HepG2 (cell line): Measurements from ENCODE around the gene GPN2.

ENCODE experiments used
- BCL3 ChIP-seq: sonication (generic); formaldehyde crosslinking; IDR thresholded peaks from 2 replicates; pipeline ENCODE4 v1.5.1; 2020; ENCODE audit warnings: mild to moderate bottlenecking, missing genetic modification reagents, moderate library complexity
- CAMTA2 ChIP-seq: sonication (generic); formaldehyde crosslinking; IDR thresholded peaks from 2 replicates; pipeline ENCODE4 v1.4.0; 2020; ENCODE audit warnings: mild to moderate bottlenecking, missing genetic modification reagents, borderline replicate concordance
- CHD4 ChIP-seq: fragments of 200-600 bp; sonication (generic); IDR thresholded peaks from 2 replicates; pipeline ENCODE4 v1.7.0; 2017; ENCODE audit warnings: mild to moderate bottlenecking, low read length, borderline replicate concordance
- FOXP1 ChIP-seq, 2 experiments: fragments of 450-650 bp in 1 of 2; IDR thresholded peaks; 2 replicates each; pipeline ENCODE4 v1.6.1; 2017 to 2018; ENCODE audit warnings: antibody characterized with exemption in 1 of 2
- MAX ChIP-seq: IDR thresholded peaks from 2 replicates; pipeline ENCODE4 v1.6.1; 2012; ENCODE audit warnings: inconsistent platforms
- TCF7L2 ChIP-seq: IDR thresholded peaks from 2 replicates; pipeline ENCODE4 v1.6.1; 2011; ENCODE audit warnings: mild to moderate bottlenecking, low read depth, low read length, moderate library complexity
- ZNF10 ChIP-seq: sonication (generic); formaldehyde crosslinking; IDR thresholded peaks from 2 replicates; pipeline ENCODE4 v1.4.0; 2020; ENCODE audit warnings: mild to moderate bottlenecking, low read depth, missing genetic modification reagents, borderline replicate concordance
- ZSCAN30 ChIP-seq: sonication (generic); formaldehyde crosslinking; IDR thresholded peaks from 2 replicates; pipeline ENCODE4 v1.5.0; 2020; ENCODE audit warnings: mild to moderate bottlenecking, missing genetic modification reagents

- TF ChIP-seq FOXP1 (IDR thresholded peaks at IDR 0.05) (no peak), FOXP1 (CRISPR knock-in tag; IDR thresholded peaks at IDR 0.05) (no peak), BCL3 (no peak), ZNF10 (CRISPR knock-in tag) (no peak), CAMTA2 (CRISPR knock-in tag) (no peak), TCF7L2 (no peak), MAX (no peak), ZSCAN30 (no peak), CHD4 (no peak)
These were observed 22.0 kb upstream of the GPN2 start for GRCh38 chr1:26912147-26912490.
